Endothelial cell of umbilical vein (primary cell): ENCODE measurements around the gene VGLL4. TPM values are rescaled to one million over a fixed set of nuclear protein-coding genes. Genes with fewer than 3 reads are reported as not detected.
A peak's percentile ranks its signal among the peaks of the same experiment; 100 is the strongest.

Experiments used
- BruUV-seq: library from RNA; stranded (reverse); fragments of 400-500 nt; replicated peaks from 2 replicates; lab custom pipeline; 2021; lab: Mats Ljungman, UMichigan
- CTCF ChIA-PET: fragments of 300-600, 350-600 bp; sonication (Branson Sonifier 250); formaldehyde crosslinking; loops from one replicate; lab custom pipeline; 2021; ENCODE audit warnings: antibody characterized with exemption, inconsistent platforms; lab: Charles Lee
- POLR2A ChIA-PET: fragments of 300-600, 350-600 bp; sonication (Branson Sonifier 250); formaldehyde crosslinking; loops from one replicate; lab custom pipeline; 2021; ENCODE audit warnings: antibody characterized with exemption, inconsistent platforms; lab: Charles Lee
- DNase-seq: peaks from one replicate; pipeline ENCODE4 v3.0.0-alpha.2; 2011; ENCODE audit warnings: low read depth, low spot score
- FAIRE-seq: peaks from 2 replicates; lab custom pipeline; 2011; peaks lifted over from hg19 to GRCh38; lab: Jason Lieb, UNC
- H2AFZ ChIP-seq: 2 replicates; pipeline ENCODE4 v1.6.0; 2012; ENCODE audit warnings: low read depth, low read length, control low read depth, inconsistent platforms
- H3K27ac ChIP-seq: 2 replicates; pipeline ENCODE4 v1.5.1; 2011; ENCODE audit warnings: low read depth, mild to moderate bottlenecking, control low read depth, low read length, moderate library complexity; ENCODE audit not compliant: insufficient read depth
- H3K27me3 ChIP-seq, 2 experiments: 2 replicates each; pipeline versions ENCODE4 v1.6.0 to v1.6.1; 2011; ENCODE audit warnings: low read length in 2 of 2, mixed read lengths in 1 of 2; ENCODE audit not compliant: control insufficient read depth in 2 of 2, insufficient read depth in 2 of 2
- H3K36me3 ChIP-seq, 2 experiments: 2 replicates in 1 of 2; 3 replicates in 1 of 2; pipeline ENCODE4 v1.5.1; 2011; ENCODE audit warnings: low read length in 2 of 2, mild to moderate bottlenecking in 1 of 2, moderate library complexity in 1 of 2; ENCODE audit not compliant: control insufficient read depth in 2 of 2, insufficient read depth in 2 of 2; ENCODE audit errors: extremely low read depth in 1 of 2
- H3K4me1 ChIP-seq: 3 replicates; pipeline ENCODE4 v1.5.1; 2011; ENCODE audit warnings: mild to moderate bottlenecking, low read length; ENCODE audit not compliant: control insufficient read depth, insufficient read depth; ENCODE audit errors: extremely low read depth
- H3K4me2 ChIP-seq: 2 replicates; pipeline ENCODE4 v1.6.1; 2011; ENCODE audit warnings: low read length, control low read depth, mixed read lengths; ENCODE audit not compliant: insufficient read depth
- H3K4me3 ChIP-seq, 3 experiments: fragments of 200-600 bp in 1 of 3; sonication (generic), shearing (Covaris generic) in 1 of 3; replicated peaks in 1 of 3; 2 replicates each; pipeline ENCODE4 v1.5.1; 2011 to 2016; ENCODE audit warnings: control low read depth in 3 of 3, low read length in 3 of 3, mild to moderate bottlenecking in 2 of 3, inconsistent platforms in 1 of 3, low read depth in 1 of 3, moderate library complexity in 1 of 3; ENCODE audit not compliant: insufficient read depth in 1 of 3
- H3K79me2 ChIP-seq: 2 replicates; pipeline ENCODE4 v1.6.0; 2012; ENCODE audit warnings: low read length, inconsistent platforms; ENCODE audit not compliant: control insufficient read depth, insufficient read depth
- H3K9ac ChIP-seq: replicated peaks from 2 replicates; pipeline ENCODE3; 2011; ENCODE audit warnings: low read length, control low read depth; ENCODE audit not compliant: insufficient read depth; ENCODE audit errors: extremely low read depth
- H3K9me1 ChIP-seq: replicated peaks from 3 replicates; pipeline ENCODE4 v1.6.0; 2011; ENCODE audit warnings: mild to moderate bottlenecking, low read length; ENCODE audit not compliant: control insufficient read depth, insufficient read depth; ENCODE audit errors: extremely low read depth
- H3K9me3 ChIP-seq: replicated peaks from 2 replicates; pipeline ENCODE4 v1.5.1; 2012; ENCODE audit warnings: low read length, inconsistent platforms; ENCODE audit not compliant: control insufficient read depth, insufficient read depth
- H4K20me1 ChIP-seq: replicated peaks from 2 replicates; pipeline ENCODE3; 2011; ENCODE audit warnings: mild to moderate bottlenecking, low read length; ENCODE audit not compliant: control insufficient read depth, insufficient read depth; ENCODE audit errors: extremely low read depth
- POLR2AphosphoS5 ChIP-seq: IDR thresholded peaks from 2 replicates; pipeline ENCODE4 v1.6.1; 2012; ENCODE audit warnings: low read depth, mild to moderate bottlenecking, control low read depth, low read length, moderate library complexity; ENCODE audit not compliant: insufficient read depth
- dilution Hi-C: fragments of 300-500 bp; cut with MboI; formaldehyde crosslinking; loops from one replicate; pipeline ENCODE4 v1.15.0; 2019; ENCODE audit warnings: low sequenced_read_pairs; ENCODE audit not compliant: extremely low pct_ligation_motif_present
- intact Hi-C: fragments of 100-400 bp; cut with micrococcal nuclease; formaldehyde crosslinking; loops from one replicate; pipeline ENCODE4 v1.10.0; 2022
- polyA plus RNA-seq, 4 experiments: library from polyadenylated mRNA; depleted of rRNA in 3 of 4; stranded (reverse) in 3 of 4; unstranded in 1 of 4; fragments of >200 nt; gene quantifications; 2 replicates each; pipeline versions ENCODE4 v1.2.1 to v1.2.3, GENCODE V29; 2011 to 2012; ENCODE audit warnings: missing spikeins in 1 of 4
- total RNA-seq: library from RNA; stranded (reverse); gene quantifications from 2 replicates; pipeline ENCODE4 v1.2.3, GENCODE V29; 2021
- TF ChIP-seq, protein P1 (sequence below): IDR thresholded peaks from 2 replicates; pipeline ENCODE4 v1.6.1; 2011; ENCODE audit not compliant: insufficient read depth, insufficient read length
- TF ChIP-seq, protein P2 (sequence below), 2 donors: IDR thresholded peaks; 1 replicate in 1 of 2; 2 replicates in 1 of 2; pipeline ENCODE4 v1.5.1; 2011; ENCODE audit warnings: low read length in 2 of 2, mild to moderate bottlenecking in 2 of 2, moderate library complexity in 2 of 2, control low read depth in 1 of 2, inconsistent platforms in 1 of 2, low read depth in 1 of 2; ENCODE audit not compliant: insufficient read depth in 1 of 2; ENCODE audit errors: extremely low read depth in 1 of 2

Gene VGLL4
- total and polyA plus RNA-seq, 2 donors (not counting 3 experiments of a cell fraction or from before 2014, with no cell fraction given), result 67.0 to 78.9 TPM

DNA sequence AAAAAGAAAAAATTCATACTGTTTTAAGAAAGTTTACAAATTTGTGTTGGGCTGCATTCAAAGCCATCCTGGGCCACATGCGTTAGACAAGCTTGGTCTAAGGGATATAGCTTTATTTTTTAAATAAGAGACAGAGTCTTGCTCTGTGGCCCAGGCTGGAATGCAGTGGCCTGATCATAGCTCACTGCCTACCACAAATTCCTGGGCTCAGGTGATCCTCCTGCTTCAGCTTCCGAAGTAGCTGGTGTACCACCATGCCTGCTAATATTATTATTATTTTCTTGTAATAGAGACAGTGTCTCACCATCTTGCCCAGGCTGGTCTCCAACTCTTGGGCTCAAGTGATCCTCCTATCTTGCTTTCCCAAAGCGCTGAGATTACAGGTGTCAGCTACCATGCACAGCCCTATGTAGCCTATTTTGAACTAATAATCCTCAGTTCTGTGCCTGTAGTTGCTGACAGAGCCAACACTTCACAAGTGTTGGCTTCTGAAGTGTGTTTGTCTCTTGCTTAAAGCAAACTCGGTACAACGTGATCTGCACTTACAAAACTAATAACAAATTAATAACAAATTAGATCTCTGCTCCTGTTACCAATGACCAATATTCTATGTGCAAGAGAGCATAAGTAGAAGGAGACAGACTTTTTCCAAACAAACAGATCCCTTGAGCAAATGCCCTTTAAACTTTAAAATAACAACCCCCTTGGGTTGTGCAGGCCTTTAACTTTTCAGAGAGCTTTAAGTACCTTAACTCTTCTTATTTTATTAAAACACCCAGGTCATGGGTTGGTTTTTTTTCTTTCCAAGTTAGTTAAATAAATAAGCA lies 135.2 kb downstream of the VGLL4 start:
- Histone ChIP-seq H3K4me2 (peak overlapping the region; percentile 82), H3K9ac (peak overlapping the region; percentile 31), H3K9me1 (no peaks in the 10 kb centered on the region), H3K27me3 (no peaks in the 10 kb centered on the region), H3K79me2 (no peaks in the 10 kb centered on the region), H3K9me3 (no peaks in the 10 kb centered on the region), H2AFZ (no peak overlapping the region), H4K20me1 (no peaks in the 10 kb centered on the region), H3K4me3 (no peak overlapping the region), H3K4me1 (peaks cover 32% of the 10 kb centered on the region), H3K36me3 (no peaks in the 10 kb centered on the region), H3K27ac (peak overlapping the region; percentile 87)
- BruUV-seq, result no TSS peak
- dilution Hi-C loops (no loop called here), intact Hi-C loops (loop anchor here (1.0 kb wide), 3 partner anchors 12 to 129 kb away; no protein-coding TSS in a partner anchor)
- POLR2A ChIA-PET, result no interaction called here
- no peak for TF ChIP-seq POLR2AphosphoS5
- TF ChIP-seq, protein P1, sequence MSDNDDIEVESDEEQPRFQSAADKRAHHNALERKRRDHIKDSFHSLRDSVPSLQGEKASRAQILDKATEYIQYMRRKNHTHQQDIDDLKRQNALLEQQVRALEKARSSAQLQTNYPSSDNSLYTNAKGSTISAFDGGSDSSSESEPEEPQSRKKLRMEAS, result no peak
- TF ChIP-seq, protein P2, sequence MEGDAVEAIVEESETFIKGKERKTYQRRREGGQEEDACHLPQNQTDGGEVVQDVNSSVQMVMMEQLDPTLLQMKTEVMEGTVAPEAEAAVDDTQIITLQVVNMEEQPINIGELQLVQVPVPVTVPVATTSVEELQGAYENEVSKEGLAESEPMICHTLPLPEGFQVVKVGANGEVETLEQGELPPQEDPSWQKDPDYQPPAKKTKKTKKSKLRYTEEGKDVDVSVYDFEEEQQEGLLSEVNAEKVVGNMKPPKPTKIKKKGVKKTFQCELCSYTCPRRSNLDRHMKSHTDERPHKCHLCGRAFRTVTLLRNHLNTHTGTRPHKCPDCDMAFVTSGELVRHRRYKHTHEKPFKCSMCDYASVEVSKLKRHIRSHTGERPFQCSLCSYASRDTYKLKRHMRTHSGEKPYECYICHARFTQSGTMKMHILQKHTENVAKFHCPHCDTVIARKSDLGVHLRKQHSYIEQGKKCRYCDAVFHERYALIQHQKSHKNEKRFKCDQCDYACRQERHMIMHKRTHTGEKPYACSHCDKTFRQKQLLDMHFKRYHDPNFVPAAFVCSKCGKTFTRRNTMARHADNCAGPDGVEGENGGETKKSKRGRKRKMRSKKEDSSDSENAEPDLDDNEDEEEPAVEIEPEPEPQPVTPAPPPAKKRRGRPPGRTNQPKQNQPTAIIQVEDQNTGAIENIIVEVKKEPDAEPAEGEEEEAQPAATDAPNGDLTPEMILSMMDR (IDR thresholded peaks at IDR 0.05; ENCODE audit: extremely low read depth in 1 of 2, insufficient read depth in 1 of 2, low read depth in 1 of 2, low read length in 2 of 2), result no peak
- peak; percentile 43 for FAIRE-seq
- no peak for DNase-seq
- CTCF ChIA-PET, result interaction anchor here (0.9 to 2.8 kb wide), 11 partner anchors 10 to 143 kb away, joined by 3 to 14 read pairs (median 3); no protein-coding TSS in a partner anchor
